NCI-H526 treated with DMSO at 0.1 percent for 48 hours (cell line): ENCODE data around the gene MANBA.

Source experiments
- DNase-seq: peaks from one replicate; lab custom pipeline; 2025; lab: John Stamatoyannopoulos, UW

The MANBA gene

GRCh38 chr4:102592256-102592655 is 168.5 kb downstream of the MANBA start:
- DNase-seq = no peak

DNA sequence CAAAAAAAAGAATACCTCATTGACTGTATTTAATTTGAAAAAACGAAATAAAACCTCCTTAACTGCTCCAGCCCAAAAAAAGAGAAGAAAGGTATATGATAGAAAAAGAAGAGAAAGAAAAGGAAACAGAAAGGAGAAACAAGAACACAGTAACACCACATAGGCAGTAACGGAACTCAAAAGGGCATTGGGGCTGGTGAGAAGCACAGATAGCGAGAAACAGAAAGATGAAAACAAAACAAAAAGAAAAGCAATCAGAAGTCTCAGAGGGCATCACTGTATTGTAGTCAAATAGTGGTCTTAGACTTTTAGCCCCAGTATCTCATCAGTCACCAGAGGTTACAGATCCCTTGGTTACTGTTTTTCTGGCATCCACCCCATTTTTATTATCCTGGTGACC is 171.0 kb downstream of the MANBA start:
- DNase-seq = no peak

- DNase-seq = no peak
These were observed 174.1 kb downstream of the MANBA start for GRCh38 chr4:102586644-102587021.

- no peak for DNase-seq
These were observed 174.6 kb downstream of the MANBA start for GRCh38 chr4:102586002-102586643.

GRCh38 chr4:102585329-102585728 is 175.4 kb downstream of the MANBA start:
- no peak for DNase-seq

GRCh38 chr4:102584091-102584490 is 176.7 kb downstream of the MANBA start:
- DNase-seq = no peak
